Fibroblast of mammary gland (primary cell): ENCODE measurements around the gene PEAR1.

Source experiments
- DNase-seq: peaks from one replicate; pipeline ENCODE4 v3.0.0-alpha.2; 2010; ENCODE audit warnings: low read depth
- H3K4me3 ChIP-seq: 2 replicates; pipeline ENCODE4 v1.5.1; 2011; ENCODE audit warnings: low read depth, mild to moderate bottlenecking, low read length, moderate library complexity; ENCODE audit not compliant: control insufficient read depth
- CTCF ChIP-seq: conservative IDR thresholded peaks from 2 replicates; pipeline ENCODE4 v1.5.1; 2011; ENCODE audit warnings: low read depth, low read length, inconsistent platforms; ENCODE audit not compliant: control insufficient read depth, insufficient read depth

PEAR1 gene

DNA sequence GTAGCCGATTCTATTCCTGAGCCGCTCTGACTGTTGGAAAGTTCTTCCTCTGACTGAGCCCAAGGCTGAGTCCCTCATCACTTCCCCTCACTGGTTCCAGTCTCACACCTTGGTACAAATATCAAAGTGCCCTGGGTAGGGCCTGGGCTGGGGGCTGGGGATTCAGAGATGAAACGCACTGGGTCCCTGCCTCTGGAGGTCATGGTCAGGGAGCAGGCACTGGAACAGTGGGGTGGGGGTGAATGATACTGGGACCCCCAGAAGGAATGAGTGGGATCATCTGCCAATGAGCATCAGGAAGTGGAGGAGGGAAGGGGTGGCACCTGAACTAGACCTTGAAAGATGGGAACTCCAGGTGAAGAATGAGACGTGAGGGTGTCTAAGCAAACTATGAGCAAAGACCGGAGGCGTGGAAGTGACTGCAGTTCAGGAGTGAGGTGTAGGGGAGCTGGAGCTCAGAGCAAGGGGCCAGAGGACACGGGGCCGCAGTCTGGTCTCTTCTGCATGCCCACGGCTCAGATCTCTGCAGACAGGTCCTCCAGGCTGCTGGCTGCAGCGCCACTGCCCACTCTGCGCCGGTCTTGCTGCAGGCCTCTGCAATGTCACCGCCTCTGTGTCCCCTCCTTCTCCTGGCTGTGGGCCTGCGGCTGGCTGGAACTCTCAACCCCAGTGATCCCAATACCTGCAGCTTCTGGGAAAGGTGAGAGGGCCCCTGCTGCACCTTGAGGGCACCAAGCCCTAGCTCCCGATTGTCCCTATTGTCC, 10.0 kb downstream of the PEAR1 start:
- H3K4me3 ChIP-seq, result no peak overlapping the region
- no peak for TF ChIP-seq CTCF
- DNase-seq, result no peak

GRCh38 chr1:156904187-156904959, 10.9 kb downstream of the PEAR1 start:
- H3K4me3 ChIP-seq, result no peak overlapping the region
- no peak for TF ChIP-seq CTCF
- no peak for DNase-seq

GRCh38 chr1:156905176-156905575, 11.7 kb downstream of the PEAR1 start:
- no peak for TF ChIP-seq CTCF
- no peak overlapping the region for H3K4me3 ChIP-seq
- no peak for DNase-seq

DNA sequence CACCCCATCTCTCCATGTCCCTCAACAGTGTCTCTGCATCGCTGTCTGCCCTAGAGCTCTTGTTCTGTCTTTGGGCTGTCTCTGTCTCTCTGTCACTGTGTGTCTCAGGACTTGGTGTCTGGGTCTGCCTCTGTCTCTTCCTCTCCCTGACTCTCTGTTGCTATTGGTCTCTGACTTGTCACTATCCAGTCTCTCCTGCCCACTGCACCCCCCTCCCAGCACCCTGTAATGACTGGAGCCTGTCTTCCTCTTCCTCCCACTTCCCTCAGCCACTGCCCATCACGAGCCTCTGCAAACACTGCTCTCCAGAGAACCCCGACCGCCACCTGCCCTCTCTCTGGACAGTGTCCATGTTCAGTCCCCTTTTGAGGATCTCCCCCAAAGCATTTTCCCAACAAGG, 12.1 kb downstream of the PEAR1 start:
- H3K4me3 ChIP-seq, result no peak overlapping the region
- DNase-seq, result no peak
- no peak for TF ChIP-seq CTCF

- no peak overlapping the region for H3K4me3 ChIP-seq
- no peak for DNase-seq
- no peak for TF ChIP-seq CTCF
Measured at GRCh38 chr1:156906206-156906906, 12.8 kb downstream of the PEAR1 start.

- no peak for DNase-seq
- TF ChIP-seq CTCF, result no peak
- H3K4me3 ChIP-seq, result no peak overlapping the region
Measured at GRCh38 chr1:156908541-156908940, 15.0 kb downstream of the PEAR1 start.
